H1 (cell line): ENCODE data around the gene ZFYVE1. TPM values are rescaled to one million over a fixed set of nuclear protein-coding genes. Genes with fewer than 3 reads are reported as not detected.

Source experiments
- SUZ12 ChIP-seq: fragments of 200-600 bp; sonication (generic); IDR thresholded peaks from 2 replicates; pipeline ENCODE4 v1.6.1; 2012; ENCODE audit warnings: mild to moderate bottlenecking, inconsistent platforms, low read length, moderate library complexity, mixed read lengths
- polyA plus RNA-seq, 7 experiments: library from polyadenylated mRNA; depleted of rRNA in 3 of 7; stranded (reverse) in 5 of 7; unstranded in 2 of 7; fragments of >200 nt in 5 of 7; fragments of 200-250 nt in 2 of 7; gene quantifications; 1 replicate in 5 of 7; 2 replicates in 1 of 7; 4 replicates in 1 of 7; pipeline versions ENCODE4 v1.2.1 to v1.2.3, GENCODE V29; 2011 to 2013; ENCODE audit warnings: missing spikeins in 2 of 7, mixed read lengths in 2 of 7
- total RNA-seq: library from RNA; stranded (reverse); fragmentation: NEBNext Ultra II Directional; extraction: Animal tissue kit (Norgen Biotek cat#: 25700); gene quantifications from 2 replicates; pipeline ENCODE4 v1.2.1, GENCODE V29; 2021

Gene ZFYVE1
- total and polyA plus RNA-seq, 2 of the 8 experiments (the other 6 are each of a cell fraction or from before 2014, with no cell fraction given) = 9.8 to 12.5 TPM

GRCh38 chr14:72945356-72946027, 81.4 kb downstream of the ZFYVE1 start (continued):
- TF ChIP-seq SUZ12 = no peak
